DMS114 treated with DMSO at 0.1 percent for 48 hours (cell line): ENCODE results near the gene HCFC1R1.

Experiments used
- DNase-seq: peaks from one replicate; lab custom pipeline; 2025; ENCODE audit not compliant: unreplicated experiment; lab: John Stamatoyannopoulos, UW

HCFC1R1 gene

GRCh38 chr16:2976673-2977072 lies 47.1 kb downstream of the HCFC1R1 start:
- DNase-seq, result no peak

- DNase-seq, result no peak
Measured at GRCh38 chr16:2976201-2976600, 47.5 kb downstream of the HCFC1R1 start.

- DNase-seq, result no peak
Measured at GRCh38 chr16:2975161-2975795, 48.5 kb downstream of the HCFC1R1 start.

- DNase-seq, result no peak
Measured at GRCh38 chr16:2974319-2975056, 49.3 kb downstream of the HCFC1R1 start.

- no peak for DNase-seq
Measured at GRCh38 chr16:2973605-2974318, 50.0 kb downstream of the HCFC1R1 start.

- no peak for DNase-seq
Measured at GRCh38 chr16:2973093-2973492, 50.6 kb downstream of the HCFC1R1 start.
